ENCODE measurements around the gene CDK9. TPM values are rescaled to one million over a fixed set of nuclear protein-coding genes. Genes with fewer than 3 reads are reported as not detected.

Gene CDK9
- total and polyA plus RNA-seq, 2 of the 4 experiments (the other 2 are of a cell fraction): 30.3 to 49.9 TPM

DNA sequence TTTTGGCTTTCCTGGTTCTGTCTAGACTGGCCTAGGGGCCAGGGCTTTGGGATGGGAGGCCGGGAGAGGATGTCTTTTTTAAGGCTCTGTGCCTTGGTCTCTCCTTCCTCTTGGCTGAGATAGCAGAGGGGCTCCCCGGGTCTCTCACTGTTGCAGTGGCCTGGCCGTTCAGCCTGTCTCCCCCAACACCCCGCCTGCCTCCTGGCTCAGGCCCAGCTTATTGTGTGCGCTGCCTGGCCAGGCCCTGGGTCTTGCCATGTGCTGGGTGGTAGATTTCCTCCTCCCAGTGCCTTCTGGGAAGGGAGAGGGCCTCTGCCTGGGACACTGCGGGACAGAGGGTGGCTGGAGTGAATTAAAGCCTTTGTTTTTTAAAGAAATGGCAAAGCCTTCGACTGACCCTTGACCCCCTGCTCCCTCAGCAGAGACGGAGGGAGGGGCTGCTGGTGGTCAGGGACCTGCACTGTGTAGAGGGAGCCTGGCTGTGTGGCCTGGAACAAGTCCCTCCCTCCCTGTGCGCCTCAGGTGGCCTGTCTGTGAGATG is 27.9 kb downstream of the CDK9 start:
- H3K4me3 ChIP-seq (ENCODE audit: insufficient read depth, low read depth, low read length): no peak overlapping the region
- no peak overlapping the region for H3K14ac ChIP-seq (replicated peaks; ENCODE audit: low read depth, low read length)
- no TSS peak for BruUV-seq (replicated peaks)
- intact Hi-C loops (cut with micrococcal nuclease) (no loop called here), in situ Hi-C loops (cut with MboI; ENCODE audit: low sequenced_read_pairs) (no loop called here), dilution Hi-C loops (cut with HindIII; ENCODE audit: low sequenced_read_pairs, unreplicated experiment) (no loop called here)
- no peak overlapping the region for H3K9ac ChIP-seq (ENCODE audit: low read depth, low read length)
- no peak overlapping the region for H2BK15ac ChIP-seq (ENCODE audit: low read depth, low read length)
- H3K27me3 ChIP-seq (ENCODE audit: control insufficient read depth, insufficient read depth, low read length): no peaks in the 10 kb centered on the region
- no peaks in the 10 kb centered on the region for H3K9me3 ChIP-seq (ENCODE audit: control insufficient read depth, insufficient read depth, low read length)
- peaks cover 14 to 27% of the 10 kb centered on the region in 2 experiments for H3K79me1 ChIP-seq (ENCODE audit: low read depth in 1 of 2, low read length in 2 of 2)
- no peak for DNase-seq
- no peak overlapping the region for H2BK5ac ChIP-seq (ENCODE audit: low read depth, low read length, poor library complexity, severe bottlenecking)
- no peak overlapping the region for H2AK9ac ChIP-seq (replicated peaks; ENCODE audit: low read depth, low read length, poor library complexity)
- no peak overlapping the region for H2BK120ac ChIP-seq (ENCODE audit: low read depth, low read length)
- H3K23ac ChIP-seq (ENCODE audit: low read depth, low read length): no peak overlapping the region
- no peak for ATAC-seq (ENCODE audit: low read depth)
- ChIA-PET CTCF (no interaction called here), POLR2A (ENCODE audit: unreplicated experiment) (no interaction called here)
- H4K20me1 ChIP-seq (ENCODE audit: insufficient read depth, low read length): peaks cover 19% of the 10 kb centered on the region; the same call in 1 of the 2 replicates
- H2BK20ac ChIP-seq (ENCODE audit: low read depth, low read length): no peak overlapping the region
- H3K9me1 ChIP-seq (ENCODE audit: insufficient read depth, low read length): no peaks in the 10 kb centered on the region; the same call in 1 of the 2 replicates
- peaks cover 78% of the 10 kb centered on the region for H3K36me3 ChIP-seq (ENCODE audit: control insufficient read depth, insufficient read depth, low read length)
- no peak for TF ChIP-seq MAZ (IDR thresholded peaks at IDR 0.05; ENCODE audit: borderline replicate concordance, low read depth, low read length)
- TF ChIP-seq POLR2A (IDR thresholded peaks at IDR 0.05; ENCODE audit: low read depth, low read length): no peak
- TF ChIP-seq CHD1 (IDR thresholded peaks at IDR 0.05; ENCODE audit: low read depth, low read length): no peak
- no peak for TF ChIP-seq SMC3 (IDR thresholded peaks at IDR 0.05; ENCODE audit: low read depth, low read length)
- TF ChIP-seq FOS (IDR thresholded peaks at IDR 0.05; ENCODE audit: low read depth, low read length): no peak
- no peak for TF ChIP-seq CEBPB (IDR thresholded peaks at IDR 0.05; ENCODE audit: low read depth, low read length)
- TF ChIP-seq RCOR1 (IDR thresholded peaks at IDR 0.05; ENCODE audit: insufficient replicate concordance, low read length): no peak
- no peak for TF ChIP-seq NFE2L2 (IDR thresholded peaks at IDR 0.05; ENCODE audit: low read depth, low read length)
- no peak for TF ChIP-seq MAFK (IDR thresholded peaks at IDR 0.05; ENCODE audit: low read depth, low read length)
- TF ChIP-seq BHLHE40 (IDR thresholded peaks at IDR 0.05; ENCODE audit: low read depth, low read length): no peak
- TF ChIP-seq, protein P1, sequence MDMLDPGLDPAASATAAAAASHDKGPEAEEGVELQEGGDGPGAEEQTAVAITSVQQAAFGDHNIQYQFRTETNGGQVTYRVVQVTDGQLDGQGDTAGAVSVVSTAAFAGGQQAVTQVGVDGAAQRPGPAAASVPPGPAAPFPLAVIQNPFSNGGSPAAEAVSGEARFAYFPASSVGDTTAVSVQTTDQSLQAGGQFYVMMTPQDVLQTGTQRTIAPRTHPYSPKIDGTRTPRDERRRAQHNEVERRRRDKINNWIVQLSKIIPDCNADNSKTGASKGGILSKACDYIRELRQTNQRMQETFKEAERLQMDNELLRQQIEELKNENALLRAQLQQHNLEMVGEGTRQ (IDR thresholded peaks at IDR 0.05; ENCODE audit: low read depth, low read length): no peak
- TF ChIP-seq MXI1 (IDR thresholded peaks at IDR 0.05; ENCODE audit: borderline replicate concordance, low read depth, low read length): no peak
- no peak for TF ChIP-seq RFX5 (IDR thresholded peaks at IDR 0.05; ENCODE audit: low read depth, low read length)
- no peak overlapping the region for H3K4me2 ChIP-seq (ENCODE audit: low read depth, low read length)
- H4K8ac ChIP-seq (ENCODE audit: low read depth in 2 of 2, low read length in 2 of 2): no peak overlapping the region
- H3K18ac ChIP-seq (ENCODE audit: low read depth, low read length): no peak overlapping the region
- WGBS, 2 experiments (ENCODE audit: extremely low coverage in 2 of 2, insufficient read length in 1 of 2): no CpG with 5 or more reads among the region's 9 CpGs
- no peak overlapping the region for H2AK5ac ChIP-seq (ENCODE audit: low read depth, low read length)
- no peak overlapping the region for H4K91ac ChIP-seq (ENCODE audit: insufficient read depth, low read depth, low read length)
- H3K4ac ChIP-seq (ENCODE audit: low read depth, low read length): no peak overlapping the region
- peaks cover 11% of the 10 kb centered on the region; the same call in 1 of the 2 replicates for H3K4me1 ChIP-seq (ENCODE audit: control insufficient read depth, insufficient read depth, low read length)
- no peak overlapping the region for H3K27ac ChIP-seq (ENCODE audit: insufficient read depth, low read length)
- H4K5ac ChIP-seq (ENCODE audit: low read depth, low read length): no peak overlapping the region
- H3K56ac ChIP-seq (ENCODE audit: extremely low read depth, insufficient read depth, low read length): no peak overlapping the region
- no peak overlapping the region for H2AFZ ChIP-seq (replicated peaks; ENCODE audit: low read length, poor library complexity)
